HG03439 (cell line): ENCODE results near the gene RNU7-1.
A peak's percentile ranks its signal among the peaks of the same experiment; 100 is the strongest.

Experiments
- ATAC-seq: cut with Tn5 transposase; IDR thresholded peaks from one replicate; pipeline ENCODE4 v1.9.1; 2021; ENCODE audit warnings: mild to moderate bottlenecking, moderate library complexity; ENCODE audit not compliant: unreplicated experiment

The RNU7-1 gene

GRCh38 chr12:6936636-6937480 lies 6.8 kb upstream of the RNU7-1 start:
- peak; percentile 9 for ATAC-seq

DNA sequence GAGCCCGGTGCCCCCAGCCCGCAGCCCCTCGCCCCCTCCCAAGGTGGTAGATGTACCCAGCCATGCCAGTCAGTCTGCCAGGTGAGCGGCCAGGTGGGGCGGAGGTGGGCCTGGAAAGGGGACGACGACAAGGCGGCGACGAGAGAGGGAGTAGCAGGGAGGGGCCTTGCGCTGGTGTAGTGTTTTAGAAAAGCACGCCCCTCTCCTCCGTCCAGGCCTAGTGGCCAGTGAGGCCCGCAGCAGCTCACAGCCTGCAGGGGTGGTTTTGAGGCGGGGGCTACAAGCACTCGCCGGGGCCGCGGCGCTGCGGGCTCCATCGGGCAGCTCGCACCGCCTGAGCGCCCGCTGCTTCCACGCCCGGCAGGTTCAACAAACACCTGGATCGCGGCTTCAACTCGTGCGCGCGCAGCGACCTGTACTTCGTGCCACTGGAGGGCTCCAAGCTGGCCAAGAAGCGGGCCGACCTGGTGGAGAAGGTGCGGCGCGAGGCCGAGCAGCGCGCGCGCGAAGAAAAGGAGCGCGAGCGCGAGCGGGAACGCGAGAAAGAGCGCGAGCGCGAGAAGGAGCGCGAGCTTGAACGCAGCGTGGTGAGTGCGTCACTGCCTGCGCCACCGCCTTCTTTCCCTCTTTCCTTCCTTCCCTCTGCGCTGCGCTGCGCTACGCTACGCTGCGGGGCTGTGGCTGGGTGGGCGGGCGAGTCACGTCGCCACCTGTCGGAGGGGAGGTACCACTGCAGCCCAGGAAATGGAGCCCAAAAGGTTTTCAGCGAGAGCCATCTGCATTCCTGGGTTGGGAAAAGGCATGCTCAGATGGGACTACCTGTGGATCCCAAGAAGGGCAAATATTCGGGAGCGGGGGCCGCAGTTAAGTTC lies 5.9 kb upstream of the RNU7-1 start:
- peak; percentile 77 for ATAC-seq

- no peak for ATAC-seq
Observed at GRCh38 chr12:6938353-6939190, 5.0 kb upstream of the RNU7-1 start.

DNA sequence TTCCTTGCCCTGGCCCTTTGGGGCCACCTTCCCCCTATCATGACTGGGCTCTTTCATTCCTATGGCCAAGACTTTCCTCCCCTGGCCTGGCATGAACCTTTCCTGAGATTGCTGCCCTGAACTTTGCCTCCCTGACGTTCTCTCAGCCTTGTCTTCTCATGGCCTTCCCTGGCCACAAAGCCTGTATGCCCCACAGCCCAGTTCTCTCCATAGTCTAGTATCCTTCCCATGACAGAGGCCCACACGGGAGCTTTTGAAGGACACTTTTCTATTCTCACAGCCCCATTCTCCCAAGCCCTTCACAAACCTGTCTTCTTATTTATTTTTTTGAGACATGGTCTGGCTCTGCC lies 4.5 kb upstream of the RNU7-1 start:
- no peak for ATAC-seq

DNA sequence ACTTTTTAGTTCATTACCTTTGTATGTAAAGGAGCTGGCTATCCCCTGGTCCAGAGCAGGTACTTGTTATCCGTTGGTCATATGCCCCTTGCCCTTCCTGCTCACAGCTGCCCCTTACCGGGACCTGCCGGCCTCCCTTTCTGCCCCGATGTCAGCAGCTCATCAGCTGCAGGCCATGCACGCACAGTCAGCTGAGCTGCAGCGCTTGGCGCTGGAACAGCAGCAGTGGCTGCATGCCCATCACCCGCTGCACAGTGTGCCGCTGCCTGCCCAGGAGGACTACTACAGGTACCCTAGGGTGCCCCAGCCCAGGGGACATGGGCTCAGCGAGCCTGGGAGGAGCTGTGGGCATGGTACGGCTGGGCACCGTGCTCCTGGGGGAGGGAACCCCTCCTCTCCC lies 2.3 kb upstream of the RNU7-1 start:
- ATAC-seq, result no peak

DNA sequence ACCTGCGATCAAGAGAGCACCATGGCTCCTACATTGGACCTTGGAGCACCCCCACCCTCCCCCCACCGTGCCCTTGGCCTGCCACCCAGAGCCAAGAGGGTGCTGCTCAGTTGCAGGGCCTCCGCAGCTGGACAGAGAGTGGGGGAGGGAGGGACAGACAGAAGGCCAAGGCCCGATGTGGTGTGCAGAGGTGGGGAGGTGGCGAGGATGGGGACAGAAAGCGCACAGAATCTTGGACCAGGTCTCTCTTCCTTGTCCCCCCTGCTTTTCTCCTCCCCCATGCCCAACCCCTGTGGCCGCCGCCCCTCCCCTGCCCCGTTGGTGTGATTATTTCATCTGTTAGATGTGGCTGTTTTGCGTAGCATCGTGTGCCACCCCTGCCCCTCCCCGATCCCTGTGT lies 1.8 kb upstream of the RNU7-1 start:
- ATAC-seq, result no peak

GRCh38 chr12:6942331-6942665 lies 1.3 kb upstream of the RNU7-1 start:
- no peak for ATAC-seq

DNA sequence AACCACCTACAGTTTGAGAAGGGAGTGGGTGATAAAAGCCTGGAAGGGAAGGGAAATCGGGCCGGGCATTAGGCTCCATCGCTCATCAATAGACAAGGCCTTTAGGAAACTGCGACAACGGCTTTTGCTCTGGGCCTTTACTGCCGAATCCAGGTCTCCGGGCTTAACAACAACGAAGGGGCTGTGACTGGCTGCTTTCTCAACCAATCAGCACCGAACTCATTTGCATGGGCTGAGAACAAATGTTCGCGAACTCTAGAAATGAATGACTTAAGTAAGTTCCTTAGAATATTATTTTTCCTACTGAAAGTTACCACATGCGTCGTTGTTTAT lies 261 bp upstream of the RNU7-1 start:
- peak; percentile 35 for ATAC-seq

DNA sequence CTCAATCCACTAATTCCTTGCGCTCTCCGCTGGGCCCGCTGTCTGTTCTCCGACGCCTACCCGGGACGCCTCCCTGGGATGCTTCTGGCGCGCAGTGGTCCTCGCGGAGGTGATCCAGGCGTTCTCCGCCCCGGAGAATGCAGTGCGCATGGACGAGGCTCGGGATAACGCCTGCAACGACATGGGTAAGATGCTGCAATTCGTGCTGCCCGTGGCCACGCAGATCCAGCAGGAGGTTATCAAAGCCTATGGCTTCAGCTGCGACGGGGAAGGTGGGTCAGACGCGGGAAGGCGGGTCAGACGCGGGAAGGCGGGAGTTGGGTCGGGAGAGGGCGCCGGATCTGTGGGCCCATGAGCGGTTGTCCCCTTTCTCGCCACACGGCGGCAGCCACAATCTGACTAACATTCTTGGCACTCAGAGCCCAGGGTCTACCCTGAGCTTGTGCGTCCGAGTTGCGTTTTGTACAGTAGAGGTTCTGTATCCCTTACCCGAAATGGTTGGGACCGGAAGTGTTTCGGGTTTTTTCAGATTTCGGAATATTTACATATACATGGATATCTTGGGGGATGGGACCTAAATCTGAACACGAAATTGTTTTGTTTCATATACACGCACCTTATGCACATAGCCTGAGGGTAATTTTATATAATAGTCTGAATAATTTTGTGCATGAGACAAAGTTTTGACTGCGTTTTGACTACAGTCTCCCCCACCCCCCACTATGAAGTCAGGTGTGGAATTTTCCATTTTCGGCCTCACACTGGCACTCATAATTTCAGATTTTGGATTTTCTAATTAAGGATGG lies 968 bp downstream of the RNU7-1 start:
- ATAC-seq, result peak; percentile 32

DNA sequence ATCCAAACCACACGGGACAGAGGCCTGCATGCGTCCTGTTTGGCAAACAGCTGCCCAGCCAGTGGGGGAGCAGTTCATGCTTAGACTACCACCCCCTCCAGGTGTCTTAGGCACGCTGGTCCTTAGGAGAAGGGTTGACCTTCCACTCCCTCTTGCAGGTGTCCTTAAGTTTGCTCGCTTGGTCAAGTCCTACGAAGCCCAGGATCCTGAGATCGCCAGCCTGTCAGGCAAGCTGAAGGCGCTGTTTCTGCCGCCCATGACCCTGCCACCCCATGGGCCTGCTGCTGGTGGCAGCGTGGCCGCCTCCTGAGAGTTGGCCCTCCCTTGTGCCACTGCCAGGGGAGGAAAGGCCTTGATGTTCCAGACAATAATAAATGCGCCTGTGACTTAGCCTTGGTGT lies 2.0 kb downstream of the RNU7-1 start:
- ATAC-seq, result no peak

GRCh38 chr12:6946033-6946919 lies 2.7 kb downstream of the RNU7-1 start:
- ATAC-seq, result no peak

GRCh38 chr12:6946920-6947374 lies 3.3 kb downstream of the RNU7-1 start:
- no peak for ATAC-seq

GRCh38 chr12:6947615-6948014 lies 4.0 kb downstream of the RNU7-1 start:
- ATAC-seq, result no peak

- no peak for ATAC-seq
Observed at GRCh38 chr12:6948873-6949594, 5.4 kb downstream of the RNU7-1 start.

GRCh38 chr12:6950401-6950801 lies 6.8 kb downstream of the RNU7-1 start:
- no peak for ATAC-seq

GRCh38 chr12:6950811-6951540 lies 7.4 kb downstream of the RNU7-1 start, which contains the start of gene PTPN6:
Gene PTPN6, plus strand, starts transcription at chr12:6951356. Its CDS starts 157 bp downstream, at chr12:6951513.
- no peak for ATAC-seq

DNA sequence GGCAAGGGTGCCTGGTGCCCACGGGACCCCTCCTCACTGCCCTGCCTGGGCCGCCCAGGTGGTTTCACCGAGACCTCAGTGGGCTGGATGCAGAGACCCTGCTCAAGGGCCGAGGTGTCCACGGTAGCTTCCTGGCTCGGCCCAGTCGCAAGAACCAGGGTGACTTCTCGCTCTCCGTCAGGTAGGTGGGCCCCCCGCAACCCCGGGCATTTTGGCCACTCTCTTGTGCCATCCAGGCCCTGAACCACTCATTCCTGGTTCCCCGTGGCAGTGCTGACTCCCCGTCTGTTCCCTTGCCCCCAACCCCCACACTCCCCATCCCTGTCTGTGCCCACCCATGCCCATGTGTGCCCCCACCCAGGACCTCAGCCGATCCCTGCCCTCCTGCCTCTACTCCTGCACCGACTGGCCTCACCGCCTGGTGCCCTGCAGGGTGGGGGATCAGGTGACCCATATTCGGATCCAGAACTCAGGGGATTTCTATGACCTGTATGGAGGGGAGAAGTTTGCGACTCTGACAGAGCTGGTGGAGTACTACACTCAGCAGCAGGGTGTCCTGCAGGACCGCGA lies 8.0 kb downstream of the RNU7-1 start:
- no peak for ATAC-seq
